Stimulated activated CD4-positive, alpha-beta T cell treated with anti-CD3 and anti-CD28 coated beads, Interleukin-2, amount 100 ng/mL, for 48 hours (primary cell): ENCODE results near the gene UQCC2.

Source experiments
- DNase-seq, 2 donors: peaks; one replicate each; pipeline ENCODE4 v3.0.0-alpha.2; 2020

Gene UQCC2

GRCh38 chr6:33725222-33725621 is 13.7 kb upstream of the UQCC2 start:
- DNase-seq: no peak

- no peak for DNase-seq
Measured at GRCh38 chr6:33724102-33725023, 12.9 kb upstream of the UQCC2 start.

- no peak for DNase-seq
Measured at GRCh38 chr6:33723371-33724085, 12.0 kb upstream of the UQCC2 start.

- DNase-seq: no peak
Measured at GRCh38 chr6:33722103-33722623, 10.7 kb upstream of the UQCC2 start.

- no peak for DNase-seq
Measured at GRCh38 chr6:33721508-33721907, 10.0 kb upstream of the UQCC2 start.

- no peak for DNase-seq
Measured at GRCh38 chr6:33720998-33721397, 9.5 kb upstream of the UQCC2 start.

- DNase-seq: no peak
Measured at GRCh38 chr6:33719326-33719987, 8.0 kb upstream of the UQCC2 start.

DNA sequence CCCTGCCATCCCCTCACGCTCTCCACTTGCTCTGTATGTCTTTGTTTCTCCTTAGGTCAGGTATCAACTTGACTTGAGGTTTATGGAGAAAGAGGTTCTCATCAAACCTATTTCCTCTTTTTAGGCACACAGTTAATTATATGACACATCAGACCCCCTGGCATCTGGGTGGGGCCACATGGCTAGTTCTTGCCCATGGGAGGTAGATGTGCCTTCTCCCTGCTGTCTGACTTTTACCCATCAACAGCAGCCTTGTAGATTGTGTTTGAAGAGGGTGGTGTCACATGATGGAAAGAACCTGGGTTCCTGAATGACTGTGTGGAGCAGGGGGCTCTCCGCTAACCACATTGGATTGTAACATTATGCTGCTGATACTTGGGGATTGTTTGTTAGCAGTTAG is 7.2 kb upstream of the UQCC2 start:
- no peak for DNase-seq

DNA sequence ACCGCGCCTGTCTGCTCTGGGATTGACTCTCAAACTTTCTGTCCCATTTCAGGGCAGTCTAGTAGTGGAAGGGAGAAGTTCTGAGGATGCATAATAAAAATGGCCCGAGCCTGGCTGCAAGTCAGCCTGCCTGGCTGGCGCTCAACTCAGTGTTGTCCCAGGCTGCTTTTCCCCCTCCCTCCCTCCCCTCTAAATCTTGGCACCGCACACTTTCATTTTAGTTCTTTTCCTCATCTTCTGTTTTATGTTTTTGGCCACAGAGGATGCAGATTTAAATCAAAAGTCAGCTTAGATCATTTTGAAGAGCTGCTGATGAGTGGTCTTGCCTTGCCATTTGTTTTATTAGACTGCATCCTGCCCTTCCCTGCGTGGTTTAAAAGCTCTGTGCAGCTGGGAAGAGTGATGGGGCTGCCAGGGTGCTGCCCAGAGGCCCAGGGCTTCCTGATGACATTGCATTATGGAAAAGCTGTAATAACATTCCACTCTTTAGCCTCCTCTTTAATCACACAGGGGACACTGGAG is 6.5 kb upstream of the UQCC2 start:
- no peak for DNase-seq

GRCh38 chr6:33716890-33717632 is 5.6 kb upstream of the UQCC2 start:
- DNase-seq: no peak

- no peak for DNase-seq
Measured at GRCh38 chr6:33716379-33716778, 4.9 kb upstream of the UQCC2 start.

DNA sequence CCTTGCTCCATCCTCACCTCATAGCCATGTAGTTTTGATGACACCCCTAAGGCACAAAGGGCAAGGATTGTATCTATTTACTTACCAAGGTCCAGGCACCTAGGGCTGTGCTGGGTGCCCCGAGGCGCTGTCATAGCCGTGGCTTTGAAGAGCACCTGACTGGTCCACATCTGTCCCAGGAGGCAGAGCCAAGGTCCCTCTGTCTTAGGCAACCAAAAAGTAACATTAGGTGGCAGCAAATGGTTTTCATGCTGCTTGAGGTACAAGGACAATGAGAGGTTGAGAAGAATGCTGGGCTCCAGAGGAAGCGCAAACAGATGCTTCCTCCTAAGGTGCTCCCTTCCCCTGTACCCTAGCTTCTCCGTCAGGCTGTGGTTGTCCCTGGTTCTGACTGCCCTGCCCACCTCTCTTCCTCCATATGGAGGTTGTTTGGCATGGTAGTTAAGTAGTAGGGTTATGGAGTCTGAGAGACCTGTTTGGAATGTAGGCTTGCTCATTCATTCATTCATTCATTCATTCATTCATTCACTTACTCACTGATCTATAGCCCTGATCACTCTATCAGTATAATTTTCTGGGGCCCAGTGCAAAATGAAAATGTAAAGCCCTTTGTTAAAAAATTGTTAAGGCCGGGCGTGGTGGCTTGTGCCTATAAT is 3.0 kb upstream of the UQCC2 start:
- DNase-seq: no peak

GRCh38 chr6:33713786-33714185 is 2.3 kb upstream of the UQCC2 start:
- no peak for DNase-seq

- no peak for DNase-seq
Measured at GRCh38 chr6:33712914-33713313, 1.4 kb upstream of the UQCC2 start.

GRCh38 chr6:33710296-33711121 is 991 bp downstream of the UQCC2 start:
- DNase-seq: no peak

DNA sequence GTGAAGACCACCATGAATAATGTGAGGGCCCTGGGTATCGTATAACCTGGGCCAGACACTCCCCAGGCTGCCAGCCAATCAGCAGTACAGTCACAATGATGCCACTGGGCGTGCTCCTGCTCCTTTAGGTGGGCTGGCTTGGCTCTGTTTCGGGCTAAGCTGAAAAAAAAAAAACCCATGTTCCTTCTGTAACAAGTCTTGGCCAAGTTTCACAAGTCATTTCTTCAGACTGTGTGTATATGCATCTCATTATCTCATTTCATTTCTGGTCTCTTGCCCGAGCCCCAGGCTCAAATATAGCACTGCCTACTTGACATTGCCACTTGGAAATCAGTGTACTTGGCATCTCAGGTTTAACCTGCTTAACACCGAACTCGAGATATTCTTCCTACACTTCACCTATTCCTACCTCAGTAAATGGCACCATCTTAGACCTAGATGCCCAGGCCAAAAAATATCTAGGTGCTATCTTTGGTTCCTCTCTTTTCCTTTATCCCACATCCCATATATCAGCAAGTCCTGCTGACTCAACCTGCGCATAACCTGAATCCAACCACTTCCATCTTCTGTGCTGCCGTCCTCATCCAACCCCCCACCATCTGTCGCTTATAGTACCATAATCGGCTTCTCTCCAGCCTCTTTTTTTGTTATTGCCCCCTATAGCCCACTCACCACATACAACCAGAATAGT is 1.8 kb downstream of the UQCC2 start:
- no peak for DNase-seq

- DNase-seq: no peak
Measured at GRCh38 chr6:33708516-33709204, 2.8 kb downstream of the UQCC2 start.

- DNase-seq: no peak
Measured at GRCh38 chr6:33707771-33708170, 3.7 kb downstream of the UQCC2 start.

DNA sequence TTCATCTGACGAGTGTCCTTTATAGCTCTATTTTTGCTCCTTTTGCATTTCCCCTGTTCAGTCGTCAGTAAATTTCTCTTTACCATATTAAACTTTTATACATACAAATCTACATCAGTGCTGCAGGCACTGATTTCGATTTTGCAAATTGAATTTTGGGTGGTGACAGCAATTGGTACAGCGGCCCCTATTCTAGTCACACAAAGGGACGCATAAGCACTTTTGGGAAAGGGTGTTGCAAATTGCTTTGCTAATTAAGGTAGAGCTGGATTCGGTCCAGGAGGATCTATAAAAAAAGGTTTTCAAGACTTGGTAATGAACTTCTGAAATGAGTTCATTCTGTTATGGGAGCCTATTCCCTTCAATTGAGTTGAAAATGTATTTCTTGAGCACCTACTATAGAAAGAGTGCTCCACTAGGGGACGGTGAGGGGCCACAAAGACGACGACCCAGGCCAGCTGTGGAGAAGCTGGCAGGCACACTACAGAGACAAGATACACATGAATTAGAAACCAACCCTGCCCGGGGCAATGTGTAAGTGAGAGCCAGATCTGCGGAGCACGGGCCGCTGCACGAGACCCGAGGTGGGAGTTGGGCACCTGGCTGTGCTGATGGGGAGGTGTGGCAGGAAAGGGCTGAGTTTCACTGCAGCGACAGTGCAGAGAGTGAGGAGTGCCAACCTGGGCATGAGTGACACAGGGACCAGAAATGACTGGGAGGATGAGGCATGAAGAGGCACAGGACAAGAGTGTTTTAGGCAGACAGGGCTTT is 5.4 kb downstream of the UQCC2 start:
- no peak for DNase-seq
